GM18507 (cell line): ENCODE data around the gene LASP1.
"Not testable (repeated sequence)": the region's sequence is repeated elsewhere in the genome, so short reads cannot be mapped to it uniquely, and the experiment has no call there.

ENCODE experiments used
- DNase-seq: peaks from one replicate; pipeline ENCODE4 v3.0.0; 2011; ENCODE audit warnings: low read depth; ENCODE audit not compliant: insufficient read length; ENCODE audit errors: extremely low spot score
- FAIRE-seq: peaks from 2 replicates; lab custom pipeline; 2011; peaks lifted over from hg19 to GRCh38; lab: Jason Lieb, UNC

LASP1 gene

GRCh38 chr17:38920374-38921291 lies 50.8 kb downstream of the LASP1 start:
- FAIRE-seq: no peak

DNA sequence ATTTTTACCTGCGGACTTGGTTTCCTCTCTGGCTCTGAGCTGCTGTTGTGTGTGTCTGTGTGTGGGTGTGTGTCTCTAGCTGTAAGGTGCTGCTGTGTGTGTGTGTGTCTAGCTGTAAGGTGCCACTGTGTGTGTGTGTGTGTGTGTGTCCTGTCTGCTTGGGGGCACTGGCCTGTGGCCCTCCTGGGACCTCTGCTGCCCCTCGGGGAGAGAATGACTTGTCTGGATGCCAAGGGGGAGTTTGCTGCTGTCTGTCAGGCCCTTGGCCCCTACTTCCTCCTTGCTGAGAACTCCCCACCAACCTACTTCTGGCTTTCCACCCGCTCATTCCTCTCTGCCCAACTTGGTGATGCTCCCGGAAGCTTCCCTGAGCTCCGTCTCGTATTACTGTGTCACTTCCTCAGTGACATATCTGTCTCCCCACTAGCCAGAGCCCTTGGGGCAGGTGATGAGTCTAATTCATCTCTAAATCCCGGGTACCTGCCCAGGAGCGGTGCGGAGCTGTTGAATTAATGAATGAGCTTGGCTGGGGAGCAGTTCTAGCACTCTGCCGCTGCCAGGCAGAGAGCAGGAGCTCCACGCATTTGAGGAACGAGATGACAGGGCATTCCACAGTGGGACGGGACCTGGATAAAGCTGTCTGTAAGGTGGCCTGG lies 52.0 kb downstream of the LASP1 start:
- FAIRE-seq: no peak
- DNase-seq: no peak

More at GRCh38 chr17:38920374-38921291, 50.8 kb downstream of the LASP1 start:
- DNase-seq: no peak

GRCh38 chr17:38922538-38923297 lies 52.9 kb downstream of the LASP1 start:
- no peak for FAIRE-seq
- DNase-seq: no peak

DNA sequence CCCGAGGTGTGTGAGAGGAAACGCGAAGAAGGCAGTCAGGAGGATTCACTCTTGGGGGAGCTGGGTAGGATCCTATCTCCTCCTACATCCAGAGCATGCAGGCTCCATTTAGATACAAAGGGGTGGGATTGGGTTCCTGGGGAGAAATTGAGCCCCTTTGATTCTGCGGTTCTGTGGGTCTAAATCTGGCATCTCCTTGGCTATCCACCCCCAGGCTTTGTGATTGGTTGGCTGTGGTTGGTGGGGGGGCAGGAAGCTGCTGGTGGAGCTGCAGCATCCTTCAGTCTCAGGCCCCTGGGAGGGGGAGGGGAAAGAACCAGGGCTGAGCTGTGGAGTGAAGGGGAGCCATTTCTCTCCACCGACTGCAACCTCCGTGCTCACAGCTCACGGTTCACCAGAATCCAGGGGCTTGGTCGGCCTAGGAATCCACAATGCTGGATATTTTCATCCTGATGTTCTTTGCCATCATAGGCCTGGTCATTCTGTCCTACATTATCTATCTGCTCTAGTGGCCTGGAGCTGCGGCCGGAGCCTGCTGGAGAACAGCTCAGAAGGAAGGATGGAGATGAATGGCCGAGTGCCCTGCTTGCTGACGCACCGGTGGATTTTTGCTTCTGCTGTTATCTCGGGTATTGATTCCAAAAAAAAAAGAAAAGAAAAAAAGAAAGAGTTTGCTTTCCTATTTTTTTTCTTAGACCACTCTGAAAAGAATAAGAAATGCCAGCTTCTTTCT lies 55.6 kb downstream of the LASP1 start, which contains the start of gene LASP1NB:
LASP1NB (plus strand) TSS at position 352 of the 733 bp plus-strand sequence.
- DNase-seq (no peak), FAIRE-seq (no peak)

GRCh38 chr17:38926293-38927070 lies 56.6 kb downstream of the LASP1 start:
- peak; percentile 35 for FAIRE-seq
- no peak for DNase-seq

DNA sequence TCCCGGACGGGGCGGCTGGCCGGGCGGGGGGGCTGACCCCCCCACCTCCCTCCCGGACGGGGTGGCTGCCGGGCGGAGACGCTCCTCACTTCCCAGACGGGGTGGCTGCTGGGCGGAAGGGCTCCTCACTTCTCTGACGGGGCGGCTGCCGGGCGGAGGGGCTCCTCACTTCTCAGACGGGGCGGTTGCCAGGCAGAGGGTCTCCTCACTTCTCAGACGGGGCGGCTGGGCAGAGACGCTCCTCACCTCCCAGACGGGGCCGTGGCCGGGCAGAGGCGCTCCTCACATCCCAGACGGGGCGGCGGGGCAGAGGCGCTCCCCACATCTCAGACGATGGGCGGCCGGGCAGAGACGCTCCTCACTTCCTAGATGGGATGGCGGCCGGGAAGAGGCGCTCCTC lies 60.9 kb downstream of the LASP1 start:
- FAIRE-seq, DNase-seq: not testable (repeated sequence)

- DNase-seq, FAIRE-seq: not testable (repeated sequence)
Measured at GRCh38 chr17:38933962-38934361, 64.1 kb downstream of the LASP1 start.

- DNase-seq (no peak), FAIRE-seq (no peak)
Measured at GRCh38 chr17:38939987-38940386, 70.1 kb downstream of the LASP1 start.

GRCh38 chr17:38940404-38940803 lies 70.5 kb downstream of the LASP1 start:
- DNase-seq (no peak), FAIRE-seq (no peak)

- DNase-seq (no peak), FAIRE-seq (peak; percentile 87)
Measured at GRCh38 chr17:38942696-38943334, 73.0 kb downstream of the LASP1 start.

DNA sequence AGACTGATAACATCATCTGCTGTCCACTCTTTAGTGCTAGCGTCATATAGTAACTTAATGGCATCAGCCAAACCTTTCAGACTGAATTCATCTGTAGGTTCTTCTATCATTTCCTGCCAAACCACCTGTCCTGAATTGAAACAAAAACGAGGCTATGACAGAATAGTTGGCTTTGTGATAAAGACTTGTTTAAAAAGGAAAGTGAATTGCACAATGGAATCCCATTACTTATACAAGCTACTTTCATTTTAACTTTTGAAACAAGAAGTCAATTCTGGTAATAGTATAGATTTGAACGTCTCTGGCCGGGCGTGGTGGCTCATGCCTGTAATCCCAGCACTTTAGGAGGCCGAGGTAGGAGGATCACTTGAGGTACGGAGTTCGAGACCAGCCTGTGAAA lies 73.7 kb downstream of the LASP1 start:
- peak; percentile 64 for FAIRE-seq

DNA sequence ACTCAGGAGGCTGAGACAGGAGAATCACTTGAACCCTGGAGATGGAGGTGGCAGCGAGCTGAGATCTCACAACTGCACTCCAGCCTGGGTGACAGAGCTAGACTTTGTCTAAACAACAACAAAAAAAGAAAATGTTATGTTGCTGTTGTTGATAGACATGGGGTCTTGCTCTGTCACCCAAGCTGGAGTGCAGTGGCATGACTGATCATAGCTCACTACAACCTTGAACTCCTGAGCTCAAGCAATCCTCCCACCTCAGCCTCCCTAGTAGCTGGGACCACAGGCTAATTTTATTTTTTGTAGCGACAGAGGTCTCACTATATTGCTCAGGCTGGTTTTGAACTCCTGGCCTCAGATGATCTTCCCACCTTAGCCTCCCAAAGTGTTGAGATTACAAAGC lies 77.3 kb downstream of the LASP1 start:
- DNase-seq (no peak), FAIRE-seq (no peak)

More for the DNA sequence above, 73.7 kb downstream of the LASP1 start:
- no peak for DNase-seq

DNA sequence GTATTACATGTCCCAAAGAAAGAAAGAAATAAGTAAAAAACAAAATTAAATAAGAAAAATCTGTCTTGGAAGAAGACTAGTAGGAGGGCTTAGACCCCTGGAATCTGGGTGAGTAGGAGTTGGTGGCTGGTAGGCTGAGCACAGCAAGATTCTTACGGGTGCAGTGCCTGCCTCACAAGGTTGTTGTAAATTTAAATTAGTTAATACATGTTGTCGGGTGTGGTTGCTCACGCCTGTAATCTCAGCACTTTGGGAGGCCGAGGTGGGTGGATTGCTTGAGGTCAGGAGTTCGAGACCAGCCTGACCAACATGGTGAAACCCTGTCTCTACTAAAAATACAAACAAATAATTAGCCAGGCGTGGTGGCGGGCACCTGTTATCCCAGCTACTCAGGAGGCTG lies 83.9 kb downstream of the LASP1 start:
- FAIRE-seq: not testable (repeated sequence)

DNA sequence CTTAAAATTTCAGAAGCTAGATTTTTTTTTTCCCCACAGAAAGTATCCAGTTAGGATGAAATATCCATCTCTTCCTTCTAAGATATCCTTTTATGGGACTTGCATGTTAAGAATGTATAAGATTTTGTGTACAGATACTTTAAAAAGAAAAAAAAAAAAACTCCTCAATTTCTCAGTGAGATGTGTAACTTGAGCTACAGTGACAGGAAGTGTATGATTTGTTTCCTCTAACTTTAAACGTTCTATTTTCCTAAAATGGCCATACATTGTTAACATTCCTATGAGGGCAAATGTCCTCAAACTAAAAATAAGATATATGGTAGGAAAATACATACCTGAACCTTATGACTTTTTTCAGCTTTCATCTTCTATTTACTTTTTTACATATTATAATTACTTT lies 88.5 kb downstream of the LASP1 start:
- FAIRE-seq (no peak), DNase-seq (no peak)

More for the DNA sequence above, 83.9 kb downstream of the LASP1 start:
- DNase-seq: not testable (repeated sequence)

GRCh38 chr17:38958756-38959155 lies 88.9 kb downstream of the LASP1 start:
- no peak for FAIRE-seq

GRCh38 chr17:38959508-38959907 lies 89.7 kb downstream of the LASP1 start:
- no peak for DNase-seq
- FAIRE-seq: no peak

More at GRCh38 chr17:38958756-38959155, 88.9 kb downstream of the LASP1 start:
- no peak for DNase-seq

DNA sequence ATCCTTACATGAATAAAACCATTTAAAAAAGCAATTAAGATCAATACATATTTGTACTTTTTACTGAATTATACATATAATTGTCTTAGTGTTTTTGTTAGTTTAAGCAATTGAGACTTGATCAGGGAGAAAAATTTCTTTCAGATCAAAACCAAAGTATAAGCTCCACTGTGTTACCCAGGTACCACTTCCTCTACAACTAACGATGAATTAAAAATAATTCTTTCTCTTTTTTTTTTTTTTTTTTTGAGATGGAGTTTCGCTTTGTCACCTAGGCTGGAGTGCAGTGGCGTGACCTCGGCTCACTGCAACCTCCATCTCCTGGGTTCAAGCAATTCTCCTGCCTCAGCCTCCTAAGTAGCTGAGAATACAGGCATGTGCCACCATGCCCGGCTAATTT lies 90.5 kb downstream of the LASP1 start:
- DNase-seq: no peak
- no peak for FAIRE-seq

- DNase-seq (no peak), FAIRE-seq (no peak)
Measured at GRCh38 chr17:38961413-38961812, 91.6 kb downstream of the LASP1 start.
